Neural progenitor cell (in vitro differentiated cells): Measurements from ENCODE around the gene TBC1D13.

ENCODE experiments used
- CTCF ChIP-seq: fragments of 200-600 bp; sonication (generic); IDR thresholded peaks from 2 replicates; pipeline ENCODE4 v1.5.1; 2017; ENCODE audit warnings: antibody characterized with exemption, mild to moderate bottlenecking
- EZH2 ChIP-seq: fragments of 200-600 bp; sonication (generic); IDR thresholded peaks from 2 replicates; pipeline ENCODE4 v1.6.1; 2017; ENCODE audit warnings: antibody characterized with exemption, mild to moderate bottlenecking, moderate library complexity

GRCh38 chr9:128790536-128790935, 3.5 kb downstream of the TBC1D13 start:
- TF ChIP-seq CTCF, result no peak
- no peak for TF ChIP-seq EZH2
